COR-L47 (cell line): ENCODE results near the gene NLRC4.
A peak's percentile ranks its signal among the peaks of the same experiment; 100 is the strongest.
"Not testable (repeated sequence)": the region's sequence is repeated elsewhere in the genome, so short reads cannot be mapped to it uniquely, and the experiment has no call there.

Experiments
- DNase-seq: peaks from one replicate; lab custom pipeline; 2025; lab: John Stamatoyannopoulos, UW

NLRC4 gene

GRCh38 chr2:32264422-32265105 is at the start of gene NLRC4:
NLRC4 (minus strand) TSS chr2:32264886; CDS start chr2:32256775, 8,111 bp downstream.
- DNase-seq, result no peak

GRCh38 chr2:32310577-32310976 is 45.9 kb upstream of the NLRC4 start:
- no peak for DNase-seq

- DNase-seq, result not testable (repeated sequence)
Measured at GRCh38 chr2:32293966-32294562, 29.4 kb upstream of the NLRC4 start.

GRCh38 chr2:32293493-32293892 is 28.8 kb upstream of the NLRC4 start:
- not testable (repeated sequence) for DNase-seq

GRCh38 chr2:32291746-32292145 is 27.1 kb upstream of the NLRC4 start:
- no peak for DNase-seq

- DNase-seq, result no peak
Measured at GRCh38 chr2:32290000-32290339, 25.3 kb upstream of the NLRC4 start.

- no peak for DNase-seq
Measured at GRCh38 chr2:32289165-32289999, 24.7 kb upstream of the NLRC4 start.

GRCh38 chr2:32284321-32284720 is 19.6 kb upstream of the NLRC4 start:
- DNase-seq, result no peak

GRCh38 chr2:32278478-32278853 is 13.8 kb upstream of the NLRC4 start:
- no peak for DNase-seq

- DNase-seq, result peak; percentile 79
Measured at GRCh38 chr2:32277674-32278477, 13.2 kb upstream of the NLRC4 start, which contains the start of gene YIPF4. YIPF4 (plus strand) TSS chr2:32277904; CDS start chr2:32278156, 252 bp downstream.

GRCh38 chr2:32277363-32277673 is 12.6 kb upstream of the NLRC4 start:
- no peak for DNase-seq

GRCh38 chr2:32275790-32276189 is 11.1 kb upstream of the NLRC4 start:
- DNase-seq, result not testable (repeated sequence)

GRCh38 chr2:32274289-32274688 is 9.6 kb upstream of the NLRC4 start:
- no peak for DNase-seq

GRCh38 chr2:32272279-32272678 is 7.6 kb upstream of the NLRC4 start:
- DNase-seq, result no peak

GRCh38 chr2:32271063-32271462 is 6.4 kb upstream of the NLRC4 start:
- DNase-seq, result no peak

- DNase-seq, result no peak
Measured at GRCh38 chr2:32262105-32262504, 2.6 kb downstream of the NLRC4 start.

GRCh38 chr2:32260376-32260775 is 4.3 kb downstream of the NLRC4 start:
- no peak for DNase-seq

GRCh38 chr2:32258242-32258641 is 6.4 kb downstream of the NLRC4 start:
- no peak for DNase-seq

GRCh38 chr2:32250290-32250689 is 14.4 kb downstream of the NLRC4 start:
- DNase-seq, result no peak

- no peak for DNase-seq
Measured at GRCh38 chr2:32249731-32250236, 14.9 kb downstream of the NLRC4 start.

GRCh38 chr2:32248299-32248698 is 16.4 kb downstream of the NLRC4 start:
- DNase-seq, result no peak

GRCh38 chr2:32246911-32247310 is 17.8 kb downstream of the NLRC4 start:
- DNase-seq, result peak; percentile 14
